Renal cortex interstitium (tissue), 15 donors: ENCODE measurements around the gene ACAN. TPM values are rescaled to one million over a fixed set of nuclear protein-coding genes. Genes with fewer than 3 reads are reported as not detected.

Experiments
- DNase-seq, 11 donors: peaks; one replicate each; pipeline ENCODE4 v3.0.0-alpha.2; 2013; ENCODE audit warnings: low read depth in 9 of 11, low spot score in 4 of 11; ENCODE audit errors: extremely low read depth in 1 of 11
- long read RNA-seq, 16 experiments: transcript quantifications; one replicate each; lab custom pipeline, GENCODE V29; 2026
- polyA plus RNA-seq, 3 donors: library from polyadenylated mRNA; unstranded; fragments of 120-200 nt; gene quantifications; one replicate each; pipeline ENCODE4 v1.2.1, GENCODE V29; 2013; ENCODE audit not compliant: insufficient read length in 3 of 3

Gene ACAN
- polyA plus RNA-seq: 1 to 10 TPM; 2.8 to 4.1 (median 3.3) TPM
- long read RNA-seq, donor 1: 0 reads
- long read RNA-seq, donor 2: 0 reads
- long read RNA-seq, donor 3: 0 reads
- long read RNA-seq, donor 4: 0 reads
- long read RNA-seq, donor 5: 0 reads
- long read RNA-seq, donor 6: 0 reads
- long read RNA-seq, donor 7: 0 reads
- long read RNA-seq, donor 8: 0 reads
- long read RNA-seq, donor 9: 0 reads
- long read RNA-seq, donor 10: 0 reads
- long read RNA-seq, donor 11: 0 reads
- long read RNA-seq, donor 12: 0 reads
- long read RNA-seq, donor 13: 0 reads
- long read RNA-seq, donor 14: 0 reads
- long read RNA-seq, donor 15: 0 reads
- long read RNA-seq, donor 16: 0 reads

DNA sequence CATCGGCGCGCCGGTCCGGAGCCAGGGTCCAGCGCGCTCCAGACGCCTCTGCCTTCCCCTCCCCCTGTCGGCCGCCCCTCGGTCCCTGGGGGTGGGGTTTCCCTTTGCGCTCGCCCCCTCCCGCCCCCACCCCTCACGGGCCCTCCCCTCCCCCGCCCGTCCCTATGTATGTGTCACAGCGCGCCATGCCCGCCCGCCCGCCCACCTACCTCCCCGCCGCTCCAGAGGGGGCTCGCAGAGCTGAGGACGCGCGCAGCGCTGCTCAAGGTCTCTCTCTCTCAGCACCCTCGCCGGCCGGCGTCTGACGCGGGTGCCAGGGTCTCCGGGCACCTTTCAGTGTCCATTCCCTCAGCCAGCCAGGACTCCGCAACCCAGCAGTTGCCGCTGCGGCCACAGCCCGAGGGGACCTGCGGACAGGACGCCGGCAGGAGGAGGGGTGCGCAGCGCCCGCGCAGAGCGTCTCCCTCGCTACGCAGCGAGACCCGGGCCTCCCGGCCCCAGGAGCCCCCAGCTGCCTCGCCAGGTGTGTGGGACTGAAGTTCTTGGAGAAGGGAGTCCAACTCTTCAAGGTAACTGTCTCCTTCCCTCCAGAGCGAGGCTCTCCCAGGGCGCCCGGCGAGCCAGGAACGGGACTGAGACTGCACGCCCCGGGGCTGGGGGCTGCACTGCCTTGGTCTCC, at the start of gene ACAN:
TSS of gene ACAN (plus strand) at position 196 of the 679 bp plus-strand sequence. CDS start 32,771 bp downstream, outside the sequence.
- DNase-seq: peak in 6 of 11 donors; percentile 9 to 18 (median 14)

- DNase-seq: no peak
These were observed 46.7 kb upstream of the ACAN start for GRCh38 chr15:88756521-88756920.

DNA sequence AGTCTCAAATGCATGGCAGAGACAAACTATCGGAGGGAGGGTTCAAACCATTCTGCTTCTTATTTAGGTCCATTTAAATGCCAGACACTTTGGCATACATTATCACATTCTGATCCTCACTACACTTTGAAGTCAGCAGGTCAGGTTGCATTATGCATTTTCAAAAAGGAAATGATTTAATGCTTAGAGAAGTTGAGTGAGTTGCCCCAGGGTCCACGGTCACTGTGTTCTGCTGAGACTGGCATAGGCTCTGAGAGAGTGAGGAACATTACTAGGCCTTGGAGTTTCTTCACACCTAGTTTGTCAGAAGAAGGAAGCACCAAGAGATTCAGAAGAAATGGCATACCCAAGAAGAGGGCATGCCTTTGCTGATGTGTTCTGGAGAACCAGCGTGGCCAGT, 46.3 kb upstream of the ACAN start:
- DNase-seq: no peak

DNA sequence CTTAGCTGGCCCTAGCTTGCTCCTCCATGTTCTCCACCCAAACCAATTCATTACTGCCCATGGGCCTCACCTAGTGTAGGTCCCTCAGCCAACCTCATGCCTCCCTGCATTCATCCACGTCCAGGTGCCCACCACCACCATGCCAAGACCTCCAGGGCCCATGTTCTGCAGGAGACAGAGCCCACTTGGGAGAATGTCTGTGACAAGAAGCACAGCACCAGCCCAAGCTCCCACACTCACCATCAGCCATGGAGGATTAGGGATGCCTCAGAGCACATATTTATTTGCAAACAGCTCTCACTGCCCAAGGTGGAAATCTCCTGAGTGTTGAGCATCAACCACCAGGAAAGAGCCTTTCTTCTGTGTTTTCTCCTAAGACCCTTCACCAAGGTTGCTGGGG, 43.4 kb upstream of the ACAN start:
- no peak for DNase-seq

- DNase-seq: no peak
These were observed 38.8 kb upstream of the ACAN start for GRCh38 chr15:88764448-88764847.

GRCh38 chr15:88765212-88765611, 38.0 kb upstream of the ACAN start:
- DNase-seq: no peak

GRCh38 chr15:88769161-88769971, 33.9 kb upstream of the ACAN start:
- peak in 4 of 11 donors; percentile 11 to 26 (median 12) for DNase-seq

DNA sequence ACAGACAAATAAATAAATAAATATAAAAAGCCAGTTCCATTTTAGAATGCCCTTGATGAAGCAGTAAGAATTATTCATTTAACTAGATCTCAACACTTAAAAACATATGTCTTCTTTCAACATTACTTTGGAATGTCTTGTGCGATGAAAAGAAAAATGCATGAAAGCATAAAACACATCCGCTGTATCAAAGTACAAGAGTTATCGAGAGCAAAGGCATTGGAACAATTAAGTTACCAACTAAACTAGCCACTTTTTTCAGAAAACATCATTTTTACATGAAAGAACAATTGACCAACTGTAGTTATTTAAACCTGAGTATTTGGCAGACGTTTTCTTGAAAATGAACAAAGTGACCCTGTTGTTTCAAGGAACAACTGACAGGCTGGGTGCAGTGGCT, 27.5 kb upstream of the ACAN start:
- no peak for DNase-seq

DNA sequence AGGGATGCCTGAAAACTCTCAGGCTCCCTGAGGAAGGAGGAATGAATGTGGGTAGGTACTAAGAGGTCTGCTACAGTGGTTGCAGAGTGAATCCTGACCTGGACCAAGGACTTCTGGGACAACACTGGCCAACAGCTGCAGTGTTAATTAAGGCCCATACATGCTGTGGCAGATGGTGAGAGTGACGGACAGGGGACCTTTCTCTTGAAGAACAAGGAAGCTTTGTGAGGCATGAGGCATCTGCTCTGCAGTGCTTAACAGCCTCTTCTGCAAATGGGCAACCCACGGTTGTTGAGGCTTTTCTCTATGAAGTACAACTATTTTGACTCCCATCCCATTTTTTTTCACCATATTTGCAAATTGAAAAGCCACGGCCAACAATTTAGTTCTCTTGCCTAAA, 26.6 kb upstream of the ACAN start:
- DNase-seq: no peak

DNA sequence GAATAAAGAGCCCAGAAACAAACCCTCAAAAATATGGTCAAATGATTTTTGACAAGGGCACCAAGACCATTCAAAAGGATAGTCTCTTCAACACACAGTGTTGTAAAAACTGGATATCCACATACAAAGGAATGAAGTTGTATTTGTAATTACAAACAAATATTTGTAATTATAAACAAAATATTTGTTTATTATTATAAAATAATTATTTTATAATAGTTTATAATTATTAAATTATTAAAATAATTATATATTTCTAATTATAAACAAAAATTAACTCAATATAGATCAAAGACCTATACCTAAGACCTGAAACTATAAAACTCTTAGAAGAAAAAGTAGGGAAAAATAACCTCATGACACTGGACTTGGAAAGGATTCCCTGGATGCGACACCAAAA, 23.3 kb upstream of the ACAN start:
- DNase-seq: no peak

DNA sequence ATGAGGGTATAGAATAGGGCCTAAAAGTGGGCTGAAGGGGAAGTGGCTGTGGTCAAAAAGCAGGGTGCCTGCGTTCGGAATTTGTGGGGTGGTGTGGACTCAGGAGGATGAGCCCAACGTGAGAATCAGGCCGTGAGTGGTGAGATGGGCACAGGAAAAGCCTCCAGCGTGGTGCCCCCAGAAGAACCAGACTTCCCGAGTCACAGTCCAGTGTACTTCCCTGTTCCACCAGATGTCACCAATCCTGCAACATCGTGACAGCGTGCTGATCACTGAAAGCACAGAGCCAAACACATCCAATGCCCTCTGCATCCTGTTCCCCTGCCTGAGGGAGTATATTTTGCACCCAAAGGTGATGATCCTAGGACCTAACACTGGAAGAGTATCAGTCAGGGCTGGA, 20.8 kb upstream of the ACAN start:
- no peak for DNase-seq

DNA sequence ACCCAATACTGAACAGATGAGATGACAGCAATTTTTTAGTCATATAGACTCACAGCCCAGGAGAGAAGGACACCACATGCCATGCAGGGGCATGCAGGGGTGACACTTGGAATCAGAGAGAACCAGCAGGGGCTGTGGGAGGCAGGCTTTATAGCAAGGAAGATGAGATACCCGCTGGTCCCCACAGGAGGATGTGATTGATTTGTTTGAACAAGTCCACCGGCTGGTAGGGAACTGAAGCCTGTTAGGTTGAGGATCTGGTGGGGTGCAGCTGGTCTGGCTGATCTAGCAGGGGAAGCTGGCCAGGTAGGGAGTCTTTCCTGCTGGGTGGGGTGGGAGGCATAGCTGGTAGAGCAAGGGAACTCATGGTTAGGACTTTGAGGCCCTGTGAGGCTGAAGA, 18.0 kb upstream of the ACAN start:
- DNase-seq: no peak

- no peak for DNase-seq
These were observed 15.2 kb upstream of the ACAN start for GRCh38 chr15:88788036-88788435.

DNA sequence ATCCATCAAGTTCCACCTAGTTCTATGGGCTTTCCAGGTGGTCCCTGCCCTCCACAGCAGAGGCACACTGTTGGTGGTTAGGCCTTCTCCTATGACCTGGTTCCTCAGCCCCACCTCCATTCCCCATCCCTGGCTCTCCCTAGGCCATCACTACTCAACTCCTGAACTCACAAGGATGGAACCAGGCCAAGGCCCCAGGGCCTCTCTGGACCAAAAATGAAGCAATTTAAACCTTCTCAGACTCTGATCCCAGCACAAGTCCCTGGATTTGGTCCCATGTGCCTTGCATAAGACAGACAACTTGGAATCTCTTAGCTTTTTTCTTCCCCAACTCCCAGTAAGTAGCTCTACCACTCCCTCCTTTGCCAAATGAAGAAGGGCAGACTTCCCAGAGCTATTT, 14.4 kb upstream of the ACAN start:
- no peak for DNase-seq

- no peak for DNase-seq
These were observed 12.8 kb upstream of the ACAN start for GRCh38 chr15:88790486-88790885.

- no peak for DNase-seq
These were observed 11.6 kb upstream of the ACAN start for GRCh38 chr15:88791637-88792036.

- DNase-seq: no peak
These were observed 10.6 kb upstream of the ACAN start for GRCh38 chr15:88792342-88793282.

GRCh38 chr15:88794001-88794400, 9.2 kb upstream of the ACAN start:
- no peak for DNase-seq
